H1 (cell line): Measurements from ENCODE around the gene CASP4. TPM values are rescaled to one million over a fixed set of nuclear protein-coding genes. Genes with fewer than 3 reads are reported as not detected.
A peak's percentile ranks its signal among the peaks of the same experiment; 100 is the strongest.

Experiments
- CTCF ChIA-PET: fragments of 300-600 bp; sonication (Branson Sonifier 250); formaldehyde crosslinking; loops from one replicate; lab custom pipeline; 2021; ENCODE audit not compliant: partially characterized antibody; lab: Charles Lee
- POLR2A ChIA-PET: fragments of 300-600 bp; sonication (Branson Sonifier 250); formaldehyde crosslinking; loops from one replicate; lab custom pipeline; 2021; ENCODE audit warnings: inconsistent platforms; ENCODE audit not compliant: partially characterized antibody; lab: Charles Lee
- DNase-seq, 2 experiments: peaks; one replicate each; pipeline versions ENCODE4 v3.0.0 to v3.0.0-alpha.2; 2010 to 2022; ENCODE audit warnings: low spot score in 2 of 2, low read depth in 1 of 2, mixed read lengths in 1 of 2
- FAIRE-seq: peaks from 2 replicates; lab custom pipeline; 2011; peaks lifted over from hg19 to GRCh38; lab: Jason Lieb, UNC
- H2AFZ ChIP-seq: 2 replicates; pipeline ENCODE4 v1.8.1; 2012; ENCODE audit warnings: low read length, inconsistent platforms
- H2AK5ac ChIP-seq: 2 replicates; pipeline ENCODE4 v1.6.1; 2013; ENCODE audit warnings: low read depth, low read length
- H2BK120ac ChIP-seq: replicated peaks from 2 replicates; pipeline ENCODE3; 2013; ENCODE audit warnings: low read depth, low read length, inconsistent platforms
- H2BK12ac ChIP-seq: 2 replicates; pipeline ENCODE4 v1.6.1; 2013; ENCODE audit warnings: low read depth, low read length
- H2BK15ac ChIP-seq: 2 replicates; pipeline ENCODE4 v1.6.1; 2013; ENCODE audit warnings: low read length
- H2BK20ac ChIP-seq: 2 replicates; pipeline ENCODE4 v1.6.1; 2013; ENCODE audit warnings: low read length
- H2BK5ac ChIP-seq: 2 replicates; pipeline ENCODE4 v1.6.1; 2013; ENCODE audit warnings: low read depth, low read length
- H3K14ac ChIP-seq: 2 replicates; pipeline ENCODE4 v1.6.1; 2013; ENCODE audit warnings: inconsistent platforms; ENCODE audit not compliant: insufficient read length
- H3K18ac ChIP-seq: 2 replicates; pipeline ENCODE4 v1.6.1; 2013; ENCODE audit warnings: low read length; ENCODE audit errors: extremely low read depth
- H3K23ac ChIP-seq: 2 replicates; pipeline ENCODE4 v1.6.1; 2013; ENCODE audit warnings: inconsistent platforms; ENCODE audit not compliant: insufficient read length
- H3K23me2 ChIP-seq: 2 replicates; pipeline ENCODE4 v1.6.1; 2013; ENCODE audit warnings: low read depth, low read length
- H3K27ac ChIP-seq: 2 replicates; pipeline ENCODE4 v1.6.1; 2011; ENCODE audit warnings: low read depth, low read length, inconsistent platforms
- H3K27me3 ChIP-seq, 4 experiments: replicated peaks in 1 of 4; 1 replicate in 1 of 4; 2 replicates in 3 of 4; pipeline versions ENCODE4 v1.6.1 to v1.8.1; 2011 to 2013; ENCODE audit warnings: low read length in 3 of 4, mild to moderate bottlenecking in 3 of 4, inconsistent platforms in 2 of 4, mixed read lengths in 2 of 4, moderate library complexity in 1 of 4; ENCODE audit not compliant: control insufficient read depth in 3 of 4, insufficient read depth in 3 of 4; ENCODE audit errors: extremely low read depth in 1 of 4
- H3K36me3 ChIP-seq, 4 experiments: 2 replicates each; pipeline versions ENCODE4 v1.6.1 to v1.8.1; 2011 to 2013; ENCODE audit warnings: mild to moderate bottlenecking in 4 of 4, low read length in 3 of 4, moderate library complexity in 2 of 4, control low read depth in 1 of 4, inconsistent platforms in 1 of 4; ENCODE audit not compliant: insufficient read depth in 4 of 4, control insufficient read depth in 2 of 4
- H3K4ac ChIP-seq: replicated peaks from 2 replicates; pipeline ENCODE3; 2013; ENCODE audit warnings: low read length, low read depth, mixed read lengths, inconsistent platforms; ENCODE audit not compliant: insufficient read length
- H3K4me1 ChIP-seq, 4 experiments: replicated peaks in 1 of 4; 1 replicate in 1 of 4; 2 replicates in 3 of 4; pipeline versions ENCODE4 v1.6.1 to v1.8.1; 2011 to 2013; ENCODE audit warnings: low read length in 3 of 4, inconsistent platforms in 2 of 4, mixed read lengths in 1 of 4; ENCODE audit not compliant: insufficient read depth in 4 of 4, control insufficient read depth in 3 of 4
- H3K4me2 ChIP-seq, 2 experiments: 2 replicates each; pipeline versions ENCODE4 v1.6.1 to v1.8.1; 2011 to 2013; ENCODE audit warnings: low read depth in 2 of 2, low read length in 2 of 2, control low read depth in 1 of 2, inconsistent platforms in 1 of 2, mild to moderate bottlenecking in 1 of 2; ENCODE audit not compliant: insufficient read depth in 1 of 2
- H3K4me3 ChIP-seq, 4 experiments: fragments of 200-600, 300-600 bp in 1 of 4; sonication (generic), shearing (Covaris generic), sonication (Bioruptor Twin) in 1 of 4; 2 replicates each; pipeline versions ENCODE4 v1.5.1 to v1.8.1; 2011 to 2016; ENCODE audit warnings: low read length in 4 of 4, low read depth in 3 of 4, control low read depth in 2 of 4, inconsistent platforms in 2 of 4, mild to moderate bottlenecking in 2 of 4, mixed read lengths in 1 of 4, moderate library complexity in 1 of 4; ENCODE audit not compliant: insufficient read depth in 2 of 4; ENCODE audit errors: extremely low read depth in 1 of 4
- H3K56ac ChIP-seq: replicated peaks from 2 replicates; pipeline ENCODE3; 2013; ENCODE audit warnings: low read depth, mild to moderate bottlenecking, mixed read lengths, low read length, inconsistent platforms; ENCODE audit not compliant: insufficient read length
- H3K79me1 ChIP-seq: 2 replicates; pipeline ENCODE4 v1.6.1; 2013; ENCODE audit warnings: low read depth, low read length, control low read depth
- H3K79me2 ChIP-seq, 2 experiments: 2 replicates each; pipeline versions ENCODE4 v1.6.1 to v1.8.1; 2012 to 2013; ENCODE audit warnings: low read length in 2 of 2, mild to moderate bottlenecking in 2 of 2, inconsistent platforms in 1 of 2; ENCODE audit not compliant: insufficient read depth in 2 of 2, control insufficient read depth in 1 of 2
- H3K9ac ChIP-seq, 4 experiments: replicated peaks in 1 of 4; 1 replicate in 1 of 4; 2 replicates in 3 of 4; pipeline versions ENCODE4 v1.6.1 to v1.8.1; 2011 to 2013; ENCODE audit warnings: low read depth in 3 of 4, low read length in 3 of 4, control low read depth in 2 of 4, mild to moderate bottlenecking in 2 of 4, moderate library complexity in 2 of 4, inconsistent platforms in 1 of 4; ENCODE audit errors: extremely low read depth in 1 of 4
- H3K9me3 ChIP-seq, 2 experiments: 2 replicates each; pipeline versions ENCODE4 v1.6.1 to v1.8.1; 2012 to 2013; ENCODE audit warnings: mild to moderate bottlenecking in 2 of 2, moderate library complexity in 2 of 2, control low read depth in 1 of 2, inconsistent platforms in 1 of 2, low read depth in 1 of 2, low read length in 1 of 2, mixed read lengths in 1 of 2; ENCODE audit not compliant: insufficient read depth in 2 of 2
- H4K20me1 ChIP-seq, 2 experiments: replicated peaks in 1 of 2; 2 replicates each; pipeline versions ENCODE3 to v1.8.1; 2011 to 2013; ENCODE audit warnings: inconsistent platforms in 2 of 2, low read length in 2 of 2, mild to moderate bottlenecking in 1 of 2; ENCODE audit not compliant: insufficient read depth in 2 of 2, control insufficient read depth in 1 of 2
- H4K5ac ChIP-seq: 2 replicates; pipeline ENCODE4 v1.6.1; 2013; ENCODE audit warnings: low read length, low read depth, mixed read lengths, inconsistent platforms; ENCODE audit not compliant: insufficient read length
- H4K8ac ChIP-seq: 2 replicates; pipeline ENCODE4 v1.8.0; 2013; ENCODE audit warnings: mild to moderate bottlenecking, moderate library complexity, low read length, inconsistent platforms; ENCODE audit not compliant: insufficient read depth; ENCODE audit errors: extremely low read depth
- H4K91ac ChIP-seq: replicated peaks from 2 replicates; pipeline ENCODE3; 2013; ENCODE audit warnings: low read length, mixed read lengths, inconsistent platforms; ENCODE audit not compliant: insufficient read length
- ASH2L ChIP-seq: fragments of 200-600, 300-600 bp; sonication (generic); IDR thresholded peaks from one replicate; pipeline ENCODE4 v1.7.1; 2017; ENCODE audit warnings: low read length
- BACH1 ChIP-seq: IDR thresholded peaks from 2 replicates; pipeline ENCODE4 v1.6.1; 2012; ENCODE audit warnings: low read length, improper control_type of control experiment
- CEBPB ChIP-seq: IDR thresholded peaks from 2 replicates; pipeline ENCODE4 v1.6.1; 2012; ENCODE audit warnings: low read depth, low read length
- CREB1 ChIP-seq: IDR thresholded peaks from 2 replicates; pipeline ENCODE4 v1.6.1; 2012; ENCODE audit warnings: inconsistent platforms
- EZH2 ChIP-seq: fragments of 200-600 bp; sonication (generic); IDR thresholded peaks from 2 replicates; pipeline ENCODE4 v1.7.1; 2012; ENCODE audit warnings: low read depth, mild to moderate bottlenecking, moderate library complexity, low read length, inconsistent platforms; ENCODE audit not compliant: severe bottlenecking
- JUN ChIP-seq: IDR thresholded peaks from 2 replicates; pipeline ENCODE4 v1.6.1; 2011; ENCODE audit warnings: low read depth, mild to moderate bottlenecking, improper control_type of control experiment, low read length
- RNF2 ChIP-seq: fragments of 200-900, 300-1000 bp; sonication (generic); IDR thresholded peaks from 2 replicates; pipeline ENCODE4 v1.7.1; 2016; ENCODE audit warnings: borderline replicate concordance, low read depth, mild to moderate bottlenecking, antibody characterized with exemption, low read length; ENCODE audit not compliant: poor library complexity, severe bottlenecking; ENCODE audit errors: missing control alignments
- SIN3A ChIP-seq, 2 experiments: IDR thresholded peaks in 1 of 2; conservative IDR thresholded peaks in 1 of 2; 2 replicates each; pipeline ENCODE4 v1.6.1; 2011 to 2012; ENCODE audit warnings: low read length in 2 of 2, improper control_type of control experiment in 1 of 2, low read depth in 1 of 2, mild to moderate bottlenecking in 1 of 2
- SUZ12 ChIP-seq: fragments of 200-600 bp; sonication (generic); IDR thresholded peaks from 2 replicates; pipeline ENCODE4 v1.6.1; 2012; ENCODE audit warnings: mild to moderate bottlenecking, inconsistent platforms, low read length, moderate library complexity, mixed read lengths
- TBP ChIP-seq: IDR thresholded peaks from 2 replicates; pipeline ENCODE4 v1.6.1; 2011; ENCODE audit warnings: low read depth, low read length, improper control_type of control experiment
- WGBS, 2 experiments: shearing (Covaris generic) in 1 of 2; methylation state at CpG; one replicate each; pipeline versions ENCODE4 v1.1.6 to v1.1.7; 2013 to 2015; ENCODE audit warnings: low lambda C conversion rate in 2 of 2, mixed read lengths in 2 of 2, inconsistent platforms in 1 of 2, low coverage in 1 of 2, missing lambda C conversion rate in 1 of 2; ENCODE audit not compliant: insufficient replicate concordance in 2 of 2, insufficient coverage in 1 of 2, insufficient read length in 1 of 2; ENCODE audit errors: extremely low coverage in 1 of 2, missing lambda C conversion rate in 1 of 2; 5-methylcytosine and 5-hydroxymethylcytosine counted together
- polyA plus RNA-seq, 7 experiments: library from polyadenylated mRNA; depleted of rRNA in 3 of 7; stranded (reverse) in 5 of 7; unstranded in 2 of 7; fragments of >200 nt in 5 of 7; fragments of 200-250 nt in 2 of 7; gene quantifications; 1 replicate in 5 of 7; 2 replicates in 1 of 7; 4 replicates in 1 of 7; pipeline versions ENCODE4 v1.2.1 to v1.2.3, GENCODE V29; 2011 to 2013; ENCODE audit warnings: missing spikeins in 2 of 7, mixed read lengths in 2 of 7
- total RNA-seq: library from RNA; stranded (reverse); fragmentation: NEBNext Ultra II Directional; extraction: Animal tissue kit (Norgen Biotek cat#: 25700); gene quantifications from 2 replicates; pipeline ENCODE4 v1.2.1, GENCODE V29; 2021

CASP4 gene
- total and polyA plus RNA-seq, 2 of the 8 experiments (the other 6 are each of a cell fraction or from before 2014, with no cell fraction given) = 0.09 TPM; not detected in 1

DNA sequence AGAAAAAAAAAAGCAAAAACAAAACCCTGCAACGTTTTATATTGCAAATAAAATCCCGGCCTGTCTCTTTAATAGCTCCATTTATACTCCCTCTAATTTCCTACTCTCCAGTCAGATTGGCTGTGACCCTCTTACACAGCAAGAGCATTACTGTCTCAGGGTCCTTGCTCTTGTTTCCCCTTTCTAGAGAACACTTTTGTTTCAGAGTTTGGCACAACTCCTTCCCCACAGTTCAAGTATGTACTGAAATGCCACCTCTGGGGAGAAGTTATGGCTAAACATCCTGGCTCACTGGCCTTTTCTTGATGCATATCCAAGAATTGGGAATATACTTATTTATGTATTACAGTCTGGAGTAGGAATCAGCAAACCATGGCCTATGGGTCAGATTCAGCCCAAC lies 72.7 kb downstream of the CASP4 start:
- Histone ChIP-seq H3K9me3 (no peaks in the 10 kb centered on the region), H3K4me3 (no peak overlapping the region), H2AFZ (no peak overlapping the region), H3K4me2 (no peak overlapping the region), H2AK5ac (no peak overlapping the region), H3K4ac (no peak overlapping the region), H3K9ac (no peak overlapping the region), H4K91ac (no peak overlapping the region)
- POLR2A ChIA-PET = no interaction called here
- no peak for TF ChIP-seq SUZ12
- no peak for TF ChIP-seq SIN3A (conservative IDR thresholded peaks at IDR 0.05 in 1 of 2, IDR thresholded peaks at IDR 0.05 in 1 of 2; ENCODE audit: low read depth in 1 of 2, low read length in 2 of 2)
- TF ChIP-seq CREB1 = no peak
- no peak for TF ChIP-seq CEBPB
- no peak for TF ChIP-seq EZH2
- TF ChIP-seq RNF2 = no peak
- no peak for TF ChIP-seq BACH1
- TF ChIP-seq TBP = no peak
- TF ChIP-seq ASH2L = no peak
- no peak for TF ChIP-seq JUN
- TF ChIP-seq, all 59 proteins: peak for 0
- no peak overlapping the region for H2BK120ac ChIP-seq
- H3K18ac ChIP-seq = no peak overlapping the region
- no peaks in the 10 kb centered on the region for H3K23me2 ChIP-seq
- H2BK15ac ChIP-seq = no peak overlapping the region
- no peaks in the 10 kb centered on the region for H3K79me1 ChIP-seq
- FAIRE-seq (no peak), DNase-seq (no peak)
- H3K4me1 ChIP-seq = peaks cover 0 to 5% (median 4%) of the 10 kb centered on the region in 4 experiments; a peak in 4 of 7 replicates
- H3K36me3 ChIP-seq = no peaks in the 10 kb centered on the region
- no peak overlapping the region for H2BK5ac ChIP-seq
- no peak overlapping the region for H4K8ac ChIP-seq
- H3K14ac ChIP-seq = no peak overlapping the region
- WGBS, 2 experiments = 82% methylated on average over 2 of the region's 2 CpGs; no CpG with 5 or more reads in 1 of the 2 experiments
- H3K27me3 ChIP-seq = no peaks in the 10 kb centered on the region
- H2BK12ac ChIP-seq = peak overlapping the region; percentile 32; the same call in 1 of the 2 replicates
- no peak overlapping the region for H4K5ac ChIP-seq
- H3K79me2 ChIP-seq = no peaks in the 10 kb centered on the region
- H3K27ac ChIP-seq = no peak overlapping the region
- no peak overlapping the region for H3K23ac ChIP-seq
- CTCF ChIA-PET = interaction anchor here (0.7 to 2.4 kb wide), 4 partner anchors 10 to 349 kb away, joined by 3 to 9 read pairs (median 6); no protein-coding TSS in a partner anchor
- no peak overlapping the region for H2BK20ac ChIP-seq
- no peaks in the 10 kb centered on the region for H4K20me1 ChIP-seq
- no peak overlapping the region for H3K56ac ChIP-seq
